Calu3 (cell line): ENCODE results near the gene CEP250. TPM values are rescaled to one million over a fixed set of nuclear protein-coding genes. Genes with fewer than 3 reads are reported as not detected.
"Not testable (repeated sequence)": the region's sequence is repeated elsewhere in the genome, so short reads cannot be mapped to it uniquely, and the experiment has no call there.

ENCODE experiments used
- BruUV-seq: library from RNA; stranded (reverse); fragments of 400-500 nt; replicated peaks from 2 replicates; lab custom pipeline; 2021; lab: Mats Ljungman, UMichigan
- CTCF ChIA-PET: fragments of 300-600 bp; sonication (Branson Sonifier 250); formaldehyde crosslinking; loops from one replicate; lab custom pipeline; 2022; ENCODE audit warnings: antibody characterized with exemption; lab: Charles Lee
- DNase-seq: peaks from one replicate; pipeline ENCODE4 v3.0.0; 2022
- H3K27ac Mint-ChIP-seq: one replicate; pipeline ENCODE4 v1.8.0; 2022; ENCODE audit warnings: mixed read lengths; ENCODE audit not compliant: unreplicated experiment
- H3K27me3 Mint-ChIP-seq: one replicate; pipeline ENCODE4 v1.8.0; 2022; ENCODE audit warnings: mixed read lengths; ENCODE audit not compliant: unreplicated experiment
- H3K36me3 Mint-ChIP-seq: one replicate; pipeline ENCODE4 v1.8.0; 2022; ENCODE audit warnings: mild to moderate bottlenecking, moderate library complexity, mixed read lengths; ENCODE audit not compliant: insufficient read depth, unreplicated experiment
- H3K4me1 Mint-ChIP-seq: one replicate; pipeline ENCODE4 v1.8.0; 2022; ENCODE audit warnings: mild to moderate bottlenecking, low read depth, mixed read lengths; ENCODE audit not compliant: unreplicated experiment
- H3K4me3 Mint-ChIP-seq: one replicate; pipeline ENCODE4 v1.8.0; 2022; ENCODE audit warnings: mild to moderate bottlenecking, low read depth, moderate library complexity, mixed read lengths; ENCODE audit not compliant: unreplicated experiment
- H3K9me3 Mint-ChIP-seq: one replicate; pipeline ENCODE4 v1.8.0; 2022; ENCODE audit warnings: low read depth, mixed read lengths; ENCODE audit not compliant: unreplicated experiment
- CTCF ChIP-seq: fragments of 200-600 bp; IDR thresholded peaks from one replicate; pipeline ENCODE4 v1.8.0; 2022; ENCODE audit warnings: antibody characterized with exemption; ENCODE audit not compliant: unreplicated experiment
- intact Hi-C: fragments of 100-400 bp; cut with micrococcal nuclease; formaldehyde crosslinking; loops from one replicate; pipeline ENCODE4 v1.10.0; 2022; ENCODE audit not compliant: unreplicated experiment
- total RNA-seq: library from RNA; stranded (reverse); gene quantifications from 2 replicates; pipeline ENCODE4 v1.2.3, GENCODE V29; 2022

Gene CEP250
- total RNA-seq, 1 experiment from 2014 or later, result 61.0 TPM

GRCh38 chr20:35546127-35546526, 90.7 kb downstream of the CEP250 start:
- intact Hi-C loops, result no loop called here
- H3K27ac Mint-ChIP-seq, result no peak overlapping the region
- H3K36me3 Mint-ChIP-seq, result peaks cover 33% of the 10 kb centered on the region
- H3K4me3 Mint-ChIP-seq, result no peak overlapping the region
- H3K27me3 Mint-ChIP-seq, result no peaks in the 10 kb centered on the region
- H3K9me3 Mint-ChIP-seq, result no peaks in the 10 kb centered on the region
- peaks cover 3% of the 10 kb centered on the region for H3K4me1 Mint-ChIP-seq
- CTCF ChIA-PET, result no interaction called here
- TF ChIP-seq CTCF, result no peak
- no TSS peak for BruUV-seq
- no peak for DNase-seq

- Mint-ChIP-seq H3K27me3 (no peaks in the 10 kb centered on the region), H3K9me3 (no peaks in the 10 kb centered on the region), H3K4me3 (no peak overlapping the region), H3K36me3 (peaks cover 24% of the 10 kb centered on the region), H3K27ac (no peak overlapping the region), H3K4me1 (no peaks in the 10 kb centered on the region)
- no peak for DNase-seq
- CTCF ChIA-PET, result interaction anchor here (0.6 kb wide), 1 partner anchor 10 kb away, joined by 3 read pairs; no protein-coding TSS in a partner anchor
- no TSS peak for BruUV-seq
- no peak for TF ChIP-seq CTCF
- intact Hi-C loops, result no loop called here
Measured at GRCh38 chr20:35547329-35547728, 91.9 kb downstream of the CEP250 start.

GRCh38 chr20:35551503-35551902, 96.1 kb downstream of the CEP250 start:
- no peak overlapping the region for H3K4me3 Mint-ChIP-seq
- CTCF ChIA-PET, result interaction anchor here (0.7 to 1.1 kb wide), 2 partner anchors 9 to 1155 kb away, joined by 3 to 4 read pairs; partner anchors contain the start of gene ERGIC3
- no peak for DNase-seq
- H3K4me1 Mint-ChIP-seq, result no peaks in the 10 kb centered on the region
- no peak overlapping the region for H3K27ac Mint-ChIP-seq
- intact Hi-C loops, result no loop called here
- no peaks in the 10 kb centered on the region for H3K9me3 Mint-ChIP-seq
- no peaks in the 10 kb centered on the region for H3K27me3 Mint-ChIP-seq
- peaks cover 25% of the 10 kb centered on the region for H3K36me3 Mint-ChIP-seq
- BruUV-seq, result no TSS peak
- no peak for TF ChIP-seq CTCF

- TF ChIP-seq CTCF, result no peak
- H3K4me1 Mint-ChIP-seq, result no peaks in the 10 kb centered on the region
- no peak overlapping the region for H3K4me3 Mint-ChIP-seq
- H3K9me3 Mint-ChIP-seq, result no peaks in the 10 kb centered on the region
- no peak for DNase-seq
- H3K27me3 Mint-ChIP-seq, result no peaks in the 10 kb centered on the region
- no peak overlapping the region for H3K27ac Mint-ChIP-seq
- CTCF ChIA-PET, result interaction anchor here (0.6 to 0.9 kb wide), 5 partner anchors 24 to 443 kb away, joined by 3 to 4 read pairs (median 3); no protein-coding TSS in a partner anchor
- no TSS peak for BruUV-seq
- peaks cover 34% of the 10 kb centered on the region for H3K36me3 Mint-ChIP-seq
- intact Hi-C loops, result no loop called here
Measured at GRCh38 chr20:35552914-35553313, 97.5 kb downstream of the CEP250 start.

- H3K36me3 Mint-ChIP-seq, result peaks cover 48% of the 10 kb centered on the region
- H3K27me3 Mint-ChIP-seq, intact Hi-C loops, H3K4me3 Mint-ChIP-seq, BruUV-seq, H3K4me1 Mint-ChIP-seq, H3K27ac Mint-ChIP-seq, DNase-seq, H3K9me3 Mint-ChIP-seq: not testable (repeated sequence)
- CTCF ChIA-PET, result interaction anchor here (0.6 kb wide), 1 partner anchor 16 kb away, joined by 3 read pairs; no protein-coding TSS in a partner anchor
Measured at GRCh38 chr20:35555461-35555860, 100.1 kb downstream of the CEP250 start.
